ENCODE data around the gene KLHL35. TPM values are rescaled to one million over a fixed set of nuclear protein-coding genes. Genes with fewer than 3 reads are reported as not detected.

KLHL35 gene
- total RNA-seq, 2 donors from 2014 or later, result 0.37 TPM; not detected in 1

DNA sequence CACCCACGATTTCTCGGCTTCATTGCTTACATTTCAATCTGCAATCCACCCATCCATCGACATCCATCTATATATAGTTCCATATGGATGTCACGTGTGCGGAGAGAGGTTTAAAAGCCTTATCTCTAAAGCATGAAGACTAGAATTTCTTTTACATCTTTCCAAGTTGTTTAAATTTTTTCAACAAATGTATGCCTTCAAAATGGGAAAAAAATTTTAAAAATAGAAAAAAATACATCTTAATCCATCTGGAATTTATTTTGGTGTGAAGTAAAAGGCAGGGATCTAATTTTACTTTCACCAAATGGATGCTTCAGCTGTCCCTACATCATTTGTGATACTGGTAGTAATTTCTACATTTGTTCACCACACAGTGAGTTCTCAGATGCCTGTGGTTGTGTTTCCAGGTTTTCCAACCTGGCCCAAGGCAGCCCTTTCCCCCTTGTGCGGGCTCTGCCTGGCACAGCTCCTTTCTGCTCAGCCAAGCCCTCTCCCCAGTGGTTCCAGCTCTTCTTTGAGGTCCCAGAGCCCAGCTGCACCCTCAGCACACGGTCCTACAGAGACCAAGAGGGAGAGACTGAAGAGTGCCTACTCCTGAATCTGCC, 37.6 kb upstream of the KLHL35 start:
- intact Hi-C loops (cut with DNase I, micrococcal nuclease), result no loop called here
- DNase-seq (no peak), ATAC-seq (no peak)

DNA sequence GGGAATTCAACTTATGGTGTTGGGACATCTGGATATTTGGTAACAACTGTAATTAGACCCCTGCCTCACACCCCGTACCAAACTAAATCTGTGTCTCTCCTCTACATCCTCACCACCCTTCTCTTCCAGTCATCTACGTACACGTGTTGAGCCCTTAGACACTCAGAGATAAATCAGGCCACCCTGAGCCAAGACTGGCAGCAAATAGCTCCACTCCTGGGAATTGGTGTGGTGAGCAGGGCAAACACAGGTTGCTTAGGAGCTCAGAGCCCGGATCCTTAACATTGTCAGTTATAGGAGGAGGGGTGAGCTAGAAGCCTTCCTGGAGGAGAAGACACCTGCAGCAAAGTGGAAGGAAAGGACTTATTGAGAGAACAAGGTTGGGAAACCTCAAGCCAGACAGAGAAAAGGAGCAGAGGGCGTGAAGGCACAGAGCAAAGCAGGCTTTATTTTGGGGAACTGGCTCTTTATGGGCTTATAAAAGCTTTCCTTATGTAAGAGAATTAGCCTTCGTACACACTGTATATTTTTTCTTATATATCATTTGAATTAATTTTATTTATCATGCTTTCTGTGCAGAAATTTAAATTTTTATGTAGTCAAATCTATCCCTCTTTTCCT, 36.9 kb upstream of the KLHL35 start:
- intact Hi-C loops (cut with DNase I, micrococcal nuclease), result no loop called here
- ATAC-seq (no peak), DNase-seq (no peak)

DNA sequence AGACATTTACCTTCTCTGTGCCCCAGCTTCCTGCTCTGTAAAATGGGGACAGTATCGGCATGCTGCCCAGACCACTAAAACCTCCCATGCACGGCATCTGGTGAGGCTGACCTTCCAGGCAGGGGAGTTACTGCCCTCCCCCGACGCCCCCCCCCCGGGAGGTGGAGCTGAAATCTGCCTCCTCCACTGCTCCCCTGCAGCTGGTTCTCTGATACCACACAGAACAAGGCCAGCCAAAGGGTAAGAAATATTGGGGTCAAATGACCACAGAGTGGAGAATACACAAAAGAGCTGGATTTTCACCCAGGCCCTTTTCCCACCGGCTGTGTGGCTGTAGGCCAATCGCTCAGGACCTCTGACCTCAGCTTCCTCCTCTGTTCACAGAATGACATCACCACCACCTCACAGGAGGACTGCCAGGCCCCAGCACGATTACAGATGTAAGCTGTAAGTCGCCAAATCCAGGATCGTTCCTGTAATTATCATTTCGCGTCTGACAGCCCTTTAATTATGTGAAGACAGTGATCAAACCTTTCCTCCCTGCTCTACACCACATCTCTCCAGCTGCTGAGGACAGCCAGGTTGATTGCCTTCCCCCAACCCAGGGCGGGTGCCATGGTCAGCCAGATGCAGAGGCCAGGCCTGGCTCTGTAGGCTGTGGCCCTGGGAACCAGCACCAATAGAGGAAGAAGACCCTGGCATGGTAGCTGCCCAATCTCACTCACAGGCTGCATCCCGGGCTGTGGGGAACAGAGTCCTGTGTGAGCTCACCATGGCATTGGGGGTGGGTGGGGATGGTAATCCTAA, 35.7 kb upstream of the KLHL35 start:
- DNase-seq (no peak), ATAC-seq (no peak)
- intact Hi-C loops (cut with DNase I, micrococcal nuclease), result no loop called here

GRCh38 chr11:75467881-75468280, 34.9 kb upstream of the KLHL35 start:
- DNase-seq (no peak), ATAC-seq (no peak)
- intact Hi-C loops (cut with DNase I, micrococcal nuclease), result no loop called here

DNA sequence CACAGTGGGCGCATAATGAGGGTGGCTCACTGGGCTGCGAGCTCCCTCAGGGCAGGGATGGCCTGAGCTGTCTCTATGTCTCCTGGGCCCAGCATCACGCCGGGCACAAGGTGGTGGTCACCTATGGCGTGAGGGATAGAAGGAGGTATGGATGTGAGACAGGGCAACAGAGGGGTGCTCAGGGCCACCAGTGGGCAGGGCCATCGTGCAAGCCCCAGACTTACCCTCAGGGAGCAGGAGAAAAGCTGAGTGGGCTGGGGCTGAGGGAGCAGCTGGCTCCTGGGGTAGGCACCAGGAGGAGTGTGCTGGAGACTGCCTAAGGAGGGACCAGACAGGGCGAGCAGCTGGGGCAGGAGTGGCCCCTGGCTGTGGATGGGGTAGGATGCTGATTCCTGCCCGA, 34.3 kb upstream of the KLHL35 start:
- ATAC-seq (no peak), DNase-seq (no peak)
- intact Hi-C loops (cut with DNase I, micrococcal nuclease), result no loop called here

DNA sequence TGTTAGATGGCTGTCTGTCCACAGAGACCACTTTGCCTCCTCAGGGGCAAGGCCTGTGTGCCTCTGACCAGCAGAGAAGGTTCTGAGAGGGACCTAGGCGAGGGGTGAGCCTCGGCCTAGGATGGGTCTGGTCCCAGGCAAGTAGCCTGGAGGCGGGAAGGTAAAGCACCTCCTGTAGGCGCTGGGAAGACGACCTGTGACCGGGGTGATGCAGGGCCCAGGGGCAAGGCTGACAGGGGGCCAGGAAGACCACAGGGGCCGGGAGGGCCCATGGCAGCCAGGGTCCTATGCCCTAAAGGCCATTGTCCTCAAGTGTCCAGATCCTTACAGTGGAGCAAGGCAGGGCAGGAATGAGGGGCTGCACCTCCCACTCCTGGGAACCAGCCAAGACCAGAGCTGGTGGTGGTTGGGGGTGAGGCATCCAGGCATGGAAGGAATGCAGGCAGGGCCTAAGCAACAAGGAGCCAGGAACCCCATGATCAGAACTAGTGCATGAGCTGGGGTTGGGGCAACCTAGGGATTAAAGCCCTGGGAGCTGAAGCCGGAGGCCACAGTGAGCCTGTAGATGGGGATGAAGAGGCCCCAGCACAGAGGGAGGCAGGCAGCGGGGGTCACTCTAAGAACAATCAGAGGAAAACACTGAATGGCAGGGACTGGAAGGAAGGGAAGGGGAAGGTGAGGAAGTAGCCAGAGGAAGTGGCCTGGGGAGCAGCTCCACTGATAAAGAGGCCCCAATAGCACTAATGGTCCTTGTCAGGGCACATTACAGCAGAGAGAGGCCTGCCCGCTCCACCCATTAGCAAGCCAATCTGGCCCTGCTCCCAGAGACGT, 32.9 kb upstream of the KLHL35 start:
- ATAC-seq, result no peak

DNA sequence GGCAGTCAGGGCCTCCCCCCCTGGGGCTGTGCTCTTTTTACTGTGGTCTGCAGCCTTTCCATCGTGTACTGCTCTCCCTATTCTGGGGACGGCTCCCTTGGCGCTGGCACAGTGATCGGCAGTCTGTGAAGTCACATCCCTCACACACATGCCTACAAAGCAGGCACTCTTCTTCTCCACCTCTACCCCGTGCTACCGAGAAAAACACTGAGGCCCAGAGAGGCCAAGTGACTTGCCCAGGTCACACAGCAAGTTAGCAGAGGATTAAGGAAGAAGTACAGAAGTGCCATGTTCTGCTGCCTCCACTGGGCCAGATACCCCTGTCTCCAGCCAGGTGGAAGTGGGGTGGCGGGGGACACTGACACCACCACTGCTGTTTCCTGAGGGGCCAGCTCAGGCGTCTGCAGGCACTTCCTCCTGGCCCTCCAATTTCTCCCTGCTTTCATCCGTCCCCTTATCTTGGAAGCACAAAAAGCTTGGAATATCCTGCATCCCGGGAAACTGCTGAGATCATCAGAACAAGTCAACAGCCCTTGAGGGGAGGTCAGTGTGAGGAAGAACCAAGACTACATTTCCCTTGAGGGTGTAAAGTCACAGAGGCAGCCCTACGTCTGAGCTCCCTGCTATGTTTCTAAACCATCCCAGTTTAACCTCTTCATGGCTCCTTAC, 30.2 kb upstream of the KLHL35 start:
- ATAC-seq, result no peak

More for the DNA sequence above, 32.9 kb upstream of the KLHL35 start:
- DNase-seq, result no peak
- intact Hi-C loops (cut with DNase I, micrococcal nuclease), result no loop called here

DNA sequence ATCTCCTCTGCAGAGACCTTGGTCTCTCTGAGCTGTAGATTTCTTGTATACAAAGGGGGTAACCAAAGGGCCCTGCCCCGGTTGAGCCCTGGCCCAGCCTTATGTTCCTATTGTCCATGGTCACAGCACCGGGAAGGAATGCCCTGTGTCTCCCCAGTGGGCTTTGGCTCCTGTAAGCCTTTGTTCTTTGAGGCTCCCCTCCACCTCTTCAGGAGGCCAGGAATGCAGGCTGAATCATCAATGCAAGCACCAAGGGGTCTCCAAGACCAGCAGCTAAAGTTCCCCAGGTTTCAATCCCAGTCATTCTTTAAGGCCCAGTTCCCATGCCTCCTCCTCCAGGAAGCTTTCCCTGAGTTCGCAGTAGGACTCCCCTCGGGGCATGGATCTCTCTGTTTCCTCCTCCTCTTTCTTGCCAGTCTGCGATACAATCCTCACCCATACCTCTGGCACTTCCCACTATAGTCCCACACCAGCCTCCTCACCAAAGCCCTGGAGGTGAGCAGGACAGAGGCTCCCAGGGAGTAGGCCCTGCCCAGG, 29.2 kb upstream of the KLHL35 start:
- intact Hi-C loops (cut with DNase I, micrococcal nuclease), result no loop called here
- ATAC-seq (no peak), DNase-seq (no peak)

More for the DNA sequence above, 30.2 kb upstream of the KLHL35 start:
- DNase-seq, result no peak
- intact Hi-C loops (cut with DNase I, micrococcal nuclease), result no loop called here

GRCh38 chr11:75461151-75461550, 28.1 kb upstream of the KLHL35 start:
- ATAC-seq, result no peak
- intact Hi-C loops (cut with DNase I, micrococcal nuclease), result no loop called here
- no peak for DNase-seq

DNA sequence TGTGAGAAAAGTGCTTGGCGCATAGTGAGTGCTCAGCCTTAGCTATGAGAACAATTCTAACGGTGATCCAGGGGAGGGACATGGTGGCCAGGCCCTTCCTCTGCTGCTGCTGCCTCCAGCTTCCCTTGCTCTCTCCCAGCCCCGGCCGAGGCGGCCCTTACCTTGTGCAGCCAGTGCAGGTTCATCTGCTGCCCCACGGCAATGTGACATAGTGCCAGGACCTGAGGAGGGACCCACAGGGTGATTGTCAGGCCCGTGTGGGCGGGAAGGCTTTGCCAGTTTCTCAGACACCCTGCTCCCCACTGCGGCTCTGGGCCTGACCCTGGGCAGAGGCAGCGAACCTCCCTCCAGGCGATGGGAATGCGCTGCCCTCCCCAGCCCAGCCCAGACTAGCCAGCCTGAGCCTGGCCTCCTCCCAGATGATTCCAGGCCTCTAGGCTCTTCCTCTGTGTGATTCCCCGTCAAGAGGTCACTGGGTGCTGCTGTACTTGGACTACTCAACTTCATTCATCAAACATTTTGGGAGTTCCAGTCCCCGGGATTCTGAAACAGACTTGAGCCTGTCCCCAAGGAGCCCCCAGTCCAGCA, 23.7 kb upstream of the KLHL35 start:
- ATAC-seq, result no peak
- DNase-seq, result no peak
- intact Hi-C loops (cut with DNase I, micrococcal nuclease), result no loop called here

- ATAC-seq (no peak), DNase-seq (no peak)
- intact Hi-C loops (cut with DNase I, micrococcal nuclease), result no loop called here
Measured at GRCh38 chr11:75454987-75455386, 22.0 kb upstream of the KLHL35 start.

- ATAC-seq (no peak), DNase-seq (no peak)
- intact Hi-C loops (cut with DNase I, micrococcal nuclease), result no loop called here
Measured at GRCh38 chr11:75453916-75454655, 21.1 kb upstream of the KLHL35 start.

DNA sequence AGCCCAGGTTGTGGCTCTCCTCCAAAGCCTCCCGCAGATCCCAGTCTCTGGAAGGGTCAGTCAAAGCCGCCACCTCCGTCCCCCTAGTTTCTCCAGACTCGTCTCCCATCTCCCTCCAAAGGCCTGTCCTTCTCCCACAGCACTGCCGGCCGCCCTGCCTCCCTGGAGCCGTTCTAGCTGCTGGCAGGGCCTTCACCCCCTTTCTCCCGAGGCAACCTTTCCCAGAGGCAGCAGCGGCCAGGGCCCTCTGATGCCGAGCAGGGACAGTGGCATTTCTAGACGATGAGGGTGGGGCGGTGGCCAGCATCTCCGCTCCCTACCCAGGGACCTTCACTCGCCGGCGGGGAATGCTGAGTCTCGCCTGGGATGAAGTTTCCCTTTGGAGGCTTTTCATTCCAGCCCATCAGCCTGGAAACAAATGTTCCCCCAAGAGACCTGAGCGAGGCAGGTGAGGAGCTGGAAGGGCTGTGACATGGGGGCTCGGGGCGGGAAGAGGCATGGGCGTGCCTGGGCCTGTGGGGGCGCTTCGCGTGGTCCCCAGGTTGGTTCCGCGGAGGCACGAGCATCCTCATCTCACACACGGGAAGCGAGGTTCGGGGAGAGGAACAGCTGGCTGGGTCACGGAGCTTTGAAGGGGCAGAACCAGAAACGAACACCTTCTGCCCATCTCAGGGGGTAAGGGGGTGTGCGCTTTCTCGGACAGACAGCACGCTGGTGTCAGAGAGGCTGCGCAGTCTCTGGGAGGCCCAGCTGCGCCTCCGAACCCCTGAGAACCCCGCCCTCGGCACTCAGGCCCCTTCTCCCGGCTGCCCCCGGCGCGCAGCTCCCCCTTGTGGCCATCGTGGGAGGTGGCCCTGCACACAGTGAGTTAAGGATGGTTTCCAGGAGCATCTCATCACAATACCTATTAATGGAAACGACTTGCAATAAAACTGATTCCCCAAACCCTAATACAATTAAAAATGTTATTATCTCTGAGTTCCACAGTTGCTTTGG, 18.1 kb upstream of the KLHL35 start:
- ATAC-seq (no peak), DNase-seq (no peak)
- intact Hi-C loops (cut with DNase I, micrococcal nuclease), result no loop called here

DNA sequence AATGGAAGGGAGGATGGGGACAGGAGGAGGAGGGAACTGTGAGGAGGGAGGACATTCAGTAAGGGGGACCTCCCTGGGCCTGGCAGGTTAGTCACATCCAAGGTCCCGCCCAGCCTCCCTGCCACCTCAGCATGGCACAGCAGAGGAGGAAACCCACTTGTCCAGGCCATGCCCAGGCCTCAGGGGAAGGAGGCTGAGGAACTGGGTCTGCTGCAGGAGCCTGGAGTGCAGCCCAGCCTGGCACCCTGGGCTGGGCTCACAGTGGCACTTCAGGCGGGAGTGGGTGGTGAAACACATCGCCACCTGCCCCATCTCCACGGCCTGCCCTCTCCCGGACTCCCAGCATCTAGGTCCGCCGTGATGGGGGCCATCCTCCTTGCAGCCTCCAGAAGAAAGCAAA, 17.2 kb upstream of the KLHL35 start:
- no peak for DNase-seq
- intact Hi-C loops (cut with DNase I, micrococcal nuclease), result no loop called here
- ATAC-seq, result no peak

DNA sequence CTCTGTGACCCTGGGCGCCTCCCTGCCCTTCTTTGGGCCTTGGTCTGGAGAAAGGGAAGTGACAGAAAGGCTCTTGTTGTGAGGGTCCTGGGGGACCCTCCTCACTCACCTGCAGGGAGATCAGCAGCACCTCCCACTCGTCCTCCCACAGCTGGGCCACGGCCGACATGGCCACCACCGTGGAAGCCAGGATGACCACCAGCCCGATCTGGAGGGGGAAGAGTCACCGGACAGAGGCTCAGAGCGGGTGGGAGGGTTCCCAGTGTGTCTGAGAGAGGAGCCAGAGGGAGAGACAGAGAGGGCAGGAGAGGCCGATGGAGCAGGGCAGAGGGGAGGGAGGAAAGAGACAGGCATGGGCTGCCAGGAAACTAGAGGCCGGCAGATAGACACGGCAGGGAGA, 16.8 kb upstream of the KLHL35 start:
- DNase-seq (no peak), ATAC-seq (no peak)
- intact Hi-C loops (cut with DNase I, micrococcal nuclease), result loop anchor here in 1 of 2 donors (5.0 kb wide), 1 partner anchor 83 kb away; no protein-coding TSS in a partner anchor

- ATAC-seq (no peak), DNase-seq (no peak)
- intact Hi-C loops (cut with DNase I, micrococcal nuclease), result loop anchor here in 1 of 2 donors (5.0 kb wide), 1 partner anchor 83 kb away; no protein-coding TSS in a partner anchor
Measured at GRCh38 chr11:75449271-75449670, 16.3 kb upstream of the KLHL35 start.
